Measurements from ENCODE around the gene PREX1. TPM values are rescaled to one million over a fixed set of nuclear protein-coding genes. Genes with fewer than 3 reads are reported as not detected.

PREX1 gene
- total and polyA plus RNA-seq, 2 donors (not counting 1 experiment from before 2014, with no cell fraction given), result 1.0 to 3.1 TPM

- Histone ChIP-seq H2AFZ (ENCODE audit: low read length) (no peak overlapping the region), H4K20me1 (ENCODE audit: control insufficient read depth, extremely low read depth, insufficient read depth, low read length) (no peaks in the 10 kb centered on the region), H3K4me2 (ENCODE audit: extremely low read depth, insufficient read depth, low read length) (no peak overlapping the region), H3K27me3 (ENCODE audit: control insufficient read depth, insufficient read depth, low read length) (no peaks in the 10 kb centered on the region), H3K27ac (ENCODE audit: insufficient read depth, low read length) (no peak overlapping the region), H3K4me1 (ENCODE audit: control insufficient read depth, extremely low read depth, insufficient read depth, low read length) (no peaks in the 10 kb centered on the region), H3K9me3 (ENCODE audit: control insufficient read depth, insufficient read depth, low read depth, low read length) (no peaks in the 10 kb centered on the region), H3K4me3 (replicated peaks in 1 of 4; ENCODE audit: control extremely low read depth in 1 of 4, insufficient read depth in 1 of 4, low read depth in 3 of 4, low read length in 4 of 4) (no peak overlapping the region), H3K9ac (ENCODE audit: insufficient read depth, low read length) (no peak overlapping the region), H3K36me3 (ENCODE audit: control insufficient read depth, insufficient read depth, low read length) (no peaks in the 10 kb centered on the region), H3K79me2 (ENCODE audit: control insufficient read depth, insufficient read depth, low read length) (no peaks in the 10 kb centered on the region)
- TF ChIP-seq CTCF (conservative IDR thresholded peaks at IDR 0.05 in 1 of 2, IDR thresholded peaks at IDR 0.05 in 1 of 2; ENCODE audit: low read depth in 1 of 2, low read length in 2 of 2), result no peak
- no peak for TF ChIP-seq EZH2 (IDR thresholded peaks at IDR 0.05; ENCODE audit: low read length, missing control alignments)
- DNase-seq (ENCODE audit: low read depth in 2 of 2), result no peak
Observed at GRCh38 chr20:48821261-48821920, 6.4 kb downstream of the PREX1 start.

- no peaks in the 10 kb centered on the region for H3K4me1 ChIP-seq (ENCODE audit: control insufficient read depth, extremely low read depth, insufficient read depth, low read length)
Observed at GRCh38 chr20:48820649-48820973, 7.2 kb downstream of the PREX1 start.

More at GRCh38 chr20:48820649-48820973, 7.2 kb downstream of the PREX1 start:
- no peak overlapping the region for H2AFZ ChIP-seq (ENCODE audit: low read length)
- DNase-seq (ENCODE audit: low read depth in 2 of 2), result no peak
- no peak overlapping the region for H3K4me3 ChIP-seq (replicated peaks in 1 of 4; ENCODE audit: control extremely low read depth in 1 of 4, insufficient read depth in 1 of 4, low read depth in 3 of 4, low read length in 4 of 4)
- no peaks in the 10 kb centered on the region for H3K79me2 ChIP-seq (ENCODE audit: control insufficient read depth, insufficient read depth, low read length)
- no peaks in the 10 kb centered on the region for H4K20me1 ChIP-seq (ENCODE audit: control insufficient read depth, extremely low read depth, insufficient read depth, low read length)
- no peaks in the 10 kb centered on the region for H3K36me3 ChIP-seq (ENCODE audit: control insufficient read depth, insufficient read depth, low read length)
- H3K27ac ChIP-seq (ENCODE audit: insufficient read depth, low read length), result no peak overlapping the region
- no peaks in the 10 kb centered on the region for H3K9me3 ChIP-seq (ENCODE audit: control insufficient read depth, insufficient read depth, low read depth, low read length)
- no peak overlapping the region for H3K9ac ChIP-seq (ENCODE audit: insufficient read depth, low read length)
- TF ChIP-seq CTCF (conservative IDR thresholded peaks at IDR 0.05 in 1 of 2, IDR thresholded peaks at IDR 0.05 in 1 of 2; ENCODE audit: low read depth in 1 of 2, low read length in 2 of 2) (no peak), EZH2 (IDR thresholded peaks at IDR 0.05; ENCODE audit: low read length, missing control alignments) (no peak)
- no peaks in the 10 kb centered on the region for H3K27me3 ChIP-seq (ENCODE audit: control insufficient read depth, insufficient read depth, low read length)
- H3K4me2 ChIP-seq (ENCODE audit: extremely low read depth, insufficient read depth, low read length), result no peak overlapping the region

Measured in fibroblast of lung (primary cell).